ENCODE data around the gene PLAC9.
"Not testable (repeated sequence)": the region's sequence is repeated elsewhere in the genome, so short reads cannot be mapped to it uniquely, and the experiment has no call there.

The PLAC9 gene

GRCh38 chr10:80132299-80133139 is at the start of gene PLAC9:
Gene PLAC9, plus strand, starts transcription at chr10:80132730. Its CDS starts 33 bp downstream, at chr10:80132763.
- peak in 2 of 3 donors; percentile 14 to 48 for DNase-seq

- DNase-seq = no peak
Observed at GRCh38 chr10:80090121-80090520, 42.4 kb upstream of the PLAC9 start.

- DNase-seq = no peak
Observed at GRCh38 chr10:80094231-80094630, 38.3 kb upstream of the PLAC9 start.

- not testable (repeated sequence) for DNase-seq
Observed at GRCh38 chr10:80098272-80098671, 34.3 kb upstream of the PLAC9 start.

GRCh38 chr10:80099295-80099694 is 33.2 kb upstream of the PLAC9 start:
- not testable (repeated sequence) for DNase-seq

- no peak for DNase-seq
Observed at GRCh38 chr10:80100116-80100515, 32.4 kb upstream of the PLAC9 start.

- no peak for DNase-seq
Observed at GRCh38 chr10:80100861-80101695, 31.5 kb upstream of the PLAC9 start.

- DNase-seq = no peak
Observed at GRCh38 chr10:80104066-80104926, 28.2 kb upstream of the PLAC9 start.

- peak in 1 of 3 donors; percentile 4 for DNase-seq
Observed at GRCh38 chr10:80108576-80109239, 23.8 kb upstream of the PLAC9 start.

- no peak for DNase-seq
Observed at GRCh38 chr10:80110986-80111385, 21.5 kb upstream of the PLAC9 start.

GRCh38 chr10:80118669-80119068 is 13.9 kb upstream of the PLAC9 start:
- DNase-seq = no peak

GRCh38 chr10:80122110-80122710 is 10.3 kb upstream of the PLAC9 start:
- no peak for DNase-seq

GRCh38 chr10:80122746-80123145 is 9.8 kb upstream of the PLAC9 start:
- DNase-seq = no peak

GRCh38 chr10:80126876-80127275 is 5.7 kb upstream of the PLAC9 start:
- DNase-seq = no peak

- no peak for DNase-seq
Observed at GRCh38 chr10:80131499-80131901, 1.0 kb upstream of the PLAC9 start.

GRCh38 chr10:80133206-80133605 is 676 bp downstream of the PLAC9 start:
- no peak for DNase-seq

GRCh38 chr10:80133687-80134086 is 1.2 kb downstream of the PLAC9 start:
- not testable (repeated sequence) for DNase-seq

GRCh38 chr10:80136134-80136571 is 3.6 kb downstream of the PLAC9 start:
- DNase-seq = no peak

GRCh38 chr10:80137031-80137862 is 4.7 kb downstream of the PLAC9 start:
- no peak for DNase-seq

GRCh38 chr10:80137920-80138319 is 5.4 kb downstream of the PLAC9 start:
- no peak for DNase-seq

GRCh38 chr10:80139265-80139664 is 6.7 kb downstream of the PLAC9 start:
- DNase-seq = no peak
